Measurements from ENCODE around the gene CCDC197.

GRCh38 chr14:94034886-94035285 is 37.8 kb downstream of the CCDC197 start:
- no peak for TF ChIP-seq CTCF (IDR thresholded peaks at IDR 0.05)
- no peak for TF ChIP-seq EZH2 (IDR thresholded peaks at IDR 0.05; ENCODE audit: borderline replicate concordance, insufficient read depth, low read depth, low read length, poor library complexity, severe bottlenecking)

Measured in B cell (primary cell).